Measurements from ENCODE around the gene DPYSL5.
"Not testable (repeated sequence)": the region's sequence is repeated elsewhere in the genome, so short reads cannot be mapped to it uniquely, and the experiment has no call there.

Gene DPYSL5

GRCh38 chr2:26847655-26848335, at the start of gene DPYSL5:
Gene DPYSL5 (plus strand): TSS chr2:26848132. CDS start chr2:26898500, 50,368 bp downstream.
- no peak for DNase-seq

- DNase-seq, result no peak
These were observed 46.6 kb upstream of the DPYSL5 start for GRCh38 chr2:26801328-26801727.

- DNase-seq, result no peak
These were observed 46.1 kb upstream of the DPYSL5 start for GRCh38 chr2:26801796-26802195.

- peak; percentile 69 for DNase-seq
These were observed 42.7 kb upstream of the DPYSL5 start for GRCh38 chr2:26805241-26805676.

- DNase-seq, result no peak
These were observed 40.0 kb upstream of the DPYSL5 start for GRCh38 chr2:26807788-26808460.

GRCh38 chr2:26809211-26809610, 38.7 kb upstream of the DPYSL5 start:
- no peak for DNase-seq

GRCh38 chr2:26809876-26810577, 37.9 kb upstream of the DPYSL5 start:
- DNase-seq, result no peak

GRCh38 chr2:26811261-26811660, 36.7 kb upstream of the DPYSL5 start:
- DNase-seq, result no peak

- DNase-seq, result no peak
These were observed 35.9 kb upstream of the DPYSL5 start for GRCh38 chr2:26811791-26812694.

- DNase-seq, result no peak
These were observed 35.2 kb upstream of the DPYSL5 start for GRCh38 chr2:26812731-26813130.

GRCh38 chr2:26814072-26814765, 33.7 kb upstream of the DPYSL5 start:
- not testable (repeated sequence) for DNase-seq

GRCh38 chr2:26816893-26817292, 31.0 kb upstream of the DPYSL5 start:
- DNase-seq, result no peak

- no peak for DNase-seq
These were observed 29.7 kb upstream of the DPYSL5 start for GRCh38 chr2:26818255-26818654.

GRCh38 chr2:26818972-26819371, 29.0 kb upstream of the DPYSL5 start:
- no peak for DNase-seq

GRCh38 chr2:26820932-26821331, 27.0 kb upstream of the DPYSL5 start:
- DNase-seq, result no peak

GRCh38 chr2:26822877-26823276, 25.1 kb upstream of the DPYSL5 start:
- DNase-seq, result no peak

- no peak for DNase-seq
These were observed 9.6 kb upstream of the DPYSL5 start for GRCh38 chr2:26838121-26838906.

- no peak for DNase-seq
These were observed 6.9 kb upstream of the DPYSL5 start for GRCh38 chr2:26840937-26841610.

GRCh38 chr2:26843041-26843440, 4.9 kb upstream of the DPYSL5 start:
- no peak for DNase-seq

- DNase-seq, result no peak
These were observed 2.9 kb upstream of the DPYSL5 start for GRCh38 chr2:26845021-26845420.
